NCI-H1105 treated with DMSO at 0.1 percent for 48 hours (cell line): ENCODE results near the gene CYP4V2.
"Not testable (repeated sequence)": the region's sequence is repeated elsewhere in the genome, so short reads cannot be mapped to it uniquely, and the experiment has no call there.

Experiments
- DNase-seq: peaks from one replicate; lab custom pipeline; 2025; lab: John Stamatoyannopoulos, UW

Gene CYP4V2

GRCh38 chr4:186234367-186234766 lies 43.0 kb downstream of the CYP4V2 start:
- no peak for DNase-seq

GRCh38 chr4:186236126-186236525 lies 44.8 kb downstream of the CYP4V2 start:
- no peak for DNase-seq

GRCh38 chr4:186240452-186240847 lies 49.1 kb downstream of the CYP4V2 start:
- DNase-seq: no peak

- DNase-seq: peak; percentile 61
Observed at GRCh38 chr4:186240848-186241491, 49.6 kb downstream of the CYP4V2 start.

- no peak for DNase-seq
Observed at GRCh38 chr4:186241616-186242015, 50.2 kb downstream of the CYP4V2 start.

- DNase-seq: not testable (repeated sequence)
Observed at GRCh38 chr4:186242031-186242430, 50.7 kb downstream of the CYP4V2 start.

- no peak for DNase-seq
Observed at GRCh38 chr4:186243331-186243730, 52.0 kb downstream of the CYP4V2 start.

GRCh38 chr4:186244835-186245234 lies 53.5 kb downstream of the CYP4V2 start:
- DNase-seq: no peak

GRCh38 chr4:186247062-186247752 lies 55.8 kb downstream of the CYP4V2 start:
- DNase-seq: not testable (repeated sequence)

- no peak for DNase-seq
Observed at GRCh38 chr4:186248643-186249042, 57.3 kb downstream of the CYP4V2 start.

GRCh38 chr4:186249785-186250754 lies 58.7 kb downstream of the CYP4V2 start:
- no peak for DNase-seq

- no peak for DNase-seq
Observed at GRCh38 chr4:186250760-186251159, 59.4 kb downstream of the CYP4V2 start.

- no peak for DNase-seq
Observed at GRCh38 chr4:186255122-186255521, 63.8 kb downstream of the CYP4V2 start.

GRCh38 chr4:186258216-186258811 lies 66.9 kb downstream of the CYP4V2 start:
- no peak for DNase-seq

GRCh38 chr4:186260117-186260503 lies 68.7 kb downstream of the CYP4V2 start:
- no peak for DNase-seq
